Memory B cell (primary cell): ENCODE measurements around the gene CCSER2.
A peak's percentile ranks its signal among the peaks of the same experiment; 100 is the strongest.

Experiments used
- ATAC-seq: fragments of 150-1000 bp; cut with Tn5 transposase; 2 replicates; pipeline ENCODE4 v1.10.0; 2021; ENCODE audit warnings: low read depth, mild to moderate bottlenecking, moderate library complexity
- DNase-seq, 2 donors: peaks; one replicate each; pipeline ENCODE4 v3.0.0; 2022; ENCODE audit warnings: low spot score in 2 of 2
- H3K27ac Mint-ChIP-seq: one replicate; pipeline ENCODE4 v1.8.0; 2022; ENCODE audit warnings: mild to moderate bottlenecking, moderate library complexity, mixed read lengths
- H3K27me3 Mint-ChIP-seq: one replicate; pipeline ENCODE4 v1.8.0; 2022; ENCODE audit warnings: mixed read lengths
- H3K36me3 Mint-ChIP-seq: one replicate; pipeline ENCODE4 v1.8.0; 2022; ENCODE audit warnings: mild to moderate bottlenecking, mixed read lengths
- H3K4me1 Mint-ChIP-seq: one replicate; pipeline ENCODE4 v1.8.0; 2022; ENCODE audit warnings: mixed read lengths
- H3K4me3 Mint-ChIP-seq: one replicate; pipeline ENCODE4 v1.8.0; 2022; ENCODE audit warnings: mild to moderate bottlenecking, moderate library complexity, mixed read lengths
- H3K9me3 Mint-ChIP-seq: one replicate; pipeline ENCODE4 v1.8.0; 2022; ENCODE audit warnings: mixed read lengths

CCSER2 gene

DNA sequence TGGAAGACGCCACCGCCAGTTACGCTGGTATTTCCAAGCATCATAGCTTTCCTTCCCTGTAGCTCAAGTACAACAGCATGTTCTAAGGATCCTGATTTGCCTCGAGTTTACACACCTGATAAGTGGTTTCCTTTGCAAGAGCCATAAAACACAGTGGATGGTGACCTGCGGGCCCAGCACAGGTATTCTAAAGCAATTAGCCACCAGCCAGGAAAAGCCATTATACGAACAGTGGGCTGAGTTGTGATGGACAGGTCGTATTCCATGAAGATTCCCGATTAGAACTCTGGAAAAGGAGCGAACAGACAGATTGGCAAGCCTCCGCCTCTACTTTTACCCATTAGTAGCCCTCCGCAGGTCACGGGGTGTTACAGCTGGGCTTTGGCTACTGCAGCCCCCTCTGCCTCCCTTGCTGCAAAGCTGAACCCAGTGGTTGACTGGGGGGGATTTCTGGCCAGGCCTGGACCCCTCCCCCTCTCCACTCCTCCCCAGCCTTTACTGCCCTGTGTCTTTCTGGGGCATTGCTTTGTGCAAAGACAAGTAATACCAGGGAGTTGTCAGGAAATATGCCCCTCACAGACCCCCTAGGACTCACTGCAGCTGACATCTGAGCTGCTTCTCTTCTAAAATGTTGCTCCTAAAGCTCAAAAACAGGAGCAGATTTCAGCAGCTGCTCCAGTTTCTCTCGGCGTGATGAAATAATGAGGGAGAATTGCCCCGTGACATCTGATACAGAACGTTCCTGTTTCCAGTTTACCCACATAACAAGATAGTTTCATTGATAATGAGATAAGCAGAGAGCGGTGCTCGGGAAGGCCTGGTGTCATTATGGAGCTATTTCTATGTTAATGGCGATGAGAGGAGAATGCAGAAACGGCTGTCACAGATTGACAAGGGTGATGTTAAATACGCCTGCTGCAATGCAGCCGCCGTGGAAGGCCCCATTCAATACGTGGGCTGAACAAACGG lies 214.4 kb downstream of the CCSER2 start:
- Mint-ChIP-seq H3K4me3 (no peak overlapping the region), H3K4me1 (no peaks in the 10 kb centered on the region), H3K9me3 (no peaks in the 10 kb centered on the region), H3K27me3 (peaks cover 22% of the 10 kb centered on the region), H3K36me3 (no peaks in the 10 kb centered on the region), H3K27ac (no peak overlapping the region)
- DNase-seq (no peak), ATAC-seq (no peak)

- no peaks in the 10 kb centered on the region for H3K9me3 Mint-ChIP-seq
- no peaks in the 10 kb centered on the region for H3K4me1 Mint-ChIP-seq
- no peak overlapping the region for H3K27ac Mint-ChIP-seq
- DNase-seq (no peak), ATAC-seq (no peak)
- H3K27me3 Mint-ChIP-seq = peaks cover 25% of the 10 kb centered on the region
- H3K4me3 Mint-ChIP-seq = no peak overlapping the region
- H3K36me3 Mint-ChIP-seq = no peaks in the 10 kb centered on the region
Measured at GRCh38 chr10:84543948-84544347, 215.6 kb downstream of the CCSER2 start.

DNA sequence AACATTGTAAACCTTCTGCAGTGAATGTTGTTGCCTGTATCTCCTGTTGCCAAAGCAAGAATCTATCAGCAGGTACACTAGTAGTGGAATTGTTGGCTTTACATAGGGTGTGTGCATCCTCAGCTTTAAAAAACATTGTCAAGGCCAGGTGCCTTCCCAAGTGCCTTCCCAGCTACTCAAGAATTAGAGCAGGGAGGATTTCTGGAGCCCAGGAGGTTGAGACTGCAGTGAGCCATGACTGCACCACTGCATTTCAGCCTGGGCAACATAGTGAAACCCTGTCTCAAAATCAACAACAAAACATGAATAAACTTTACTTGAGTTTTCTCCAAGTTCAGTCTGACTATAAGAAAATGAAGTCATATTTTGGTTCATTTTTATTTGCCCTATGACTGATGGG lies 217.3 kb downstream of the CCSER2 start:
- ATAC-seq = no peak
- Mint-ChIP-seq H3K9me3 (no peaks in the 10 kb centered on the region), H3K27me3 (peaks cover 20% of the 10 kb centered on the region), H3K4me3 (no peak overlapping the region), H3K27ac (no peak overlapping the region), H3K4me1 (no peaks in the 10 kb centered on the region), H3K36me3 (no peaks in the 10 kb centered on the region)
- no peak for DNase-seq

DNA sequence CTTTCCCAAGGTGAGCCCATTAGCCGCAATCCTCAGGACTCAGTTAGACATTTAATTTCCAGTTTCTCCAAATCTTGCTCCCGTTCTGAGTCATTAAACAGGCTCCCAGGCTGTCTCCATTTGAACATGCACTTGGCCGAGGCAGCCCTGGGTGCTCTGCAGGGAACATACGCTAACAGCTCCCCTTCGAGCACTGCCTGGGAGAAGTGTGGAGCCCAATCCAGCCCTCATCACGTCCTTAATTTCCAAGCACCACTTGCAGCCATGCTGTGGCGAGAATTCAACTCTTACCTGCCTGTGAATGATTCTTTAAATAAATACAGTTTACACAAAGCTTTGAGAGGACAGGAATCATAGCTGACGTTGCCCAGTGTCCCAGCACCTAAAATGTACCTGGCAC lies 218.2 kb downstream of the CCSER2 start:
- H3K27ac Mint-ChIP-seq = no peak overlapping the region
- no peaks in the 10 kb centered on the region for H3K9me3 Mint-ChIP-seq
- H3K36me3 Mint-ChIP-seq = no peaks in the 10 kb centered on the region
- no peak for ATAC-seq
- no peak for DNase-seq
- no peaks in the 10 kb centered on the region for H3K4me1 Mint-ChIP-seq
- H3K27me3 Mint-ChIP-seq = peaks cover 19% of the 10 kb centered on the region
- no peak overlapping the region for H3K4me3 Mint-ChIP-seq

- Mint-ChIP-seq H3K27ac (no peak overlapping the region), H3K4me3 (no peak overlapping the region), H3K4me1 (no peaks in the 10 kb centered on the region), H3K9me3 (no peaks in the 10 kb centered on the region), H3K27me3 (peaks cover 14% of the 10 kb centered on the region), H3K36me3 (no peaks in the 10 kb centered on the region)
- ATAC-seq (no peak), DNase-seq (no peak)
Measured at GRCh38 chr10:84547616-84548015, 219.2 kb downstream of the CCSER2 start.

DNA sequence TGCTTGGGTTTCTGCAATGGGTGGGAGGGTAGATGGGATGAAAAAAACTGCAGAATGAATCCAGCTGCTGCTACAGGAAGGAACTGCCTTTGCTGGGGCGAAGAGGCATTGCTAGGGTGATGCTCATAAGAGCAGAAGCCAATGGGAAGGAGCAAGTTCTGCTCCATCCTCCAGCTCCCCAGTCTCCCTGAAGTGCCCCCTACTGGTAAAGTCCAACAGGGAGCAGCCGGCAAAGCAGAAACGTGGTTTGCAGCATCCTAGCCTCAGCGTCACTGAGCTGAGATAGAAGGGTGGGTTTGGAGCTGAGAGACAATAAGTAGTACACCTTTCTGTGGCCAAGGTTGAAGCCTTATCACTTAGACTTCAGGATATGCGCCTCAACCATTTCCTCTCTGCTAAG lies 220.5 kb downstream of the CCSER2 start:
- Mint-ChIP-seq H3K27ac (no peak overlapping the region), H3K36me3 (no peaks in the 10 kb centered on the region), H3K4me1 (no peaks in the 10 kb centered on the region), H3K27me3 (peaks cover 13% of the 10 kb centered on the region), H3K9me3 (no peaks in the 10 kb centered on the region), H3K4me3 (no peak overlapping the region)
- DNase-seq (no peak), ATAC-seq (no peak)

GRCh38 chr10:84549368-84550165 lies 221.2 kb downstream of the CCSER2 start:
- Mint-ChIP-seq H3K4me1 (no peaks in the 10 kb centered on the region), H3K4me3 (no peak overlapping the region), H3K9me3 (no peaks in the 10 kb centered on the region), H3K36me3 (no peaks in the 10 kb centered on the region), H3K27me3 (peaks cover 11% of the 10 kb centered on the region), H3K27ac (no peak overlapping the region)
- DNase-seq = no peak
- no peak for ATAC-seq

- Mint-ChIP-seq H3K4me3 (no peak overlapping the region), H3K27ac (no peak overlapping the region), H3K4me1 (peaks cover 1% of the 10 kb centered on the region), H3K36me3 (no peaks in the 10 kb centered on the region), H3K27me3 (peaks cover 9% of the 10 kb centered on the region), H3K9me3 (no peaks in the 10 kb centered on the region)
- ATAC-seq (no peak), DNase-seq (no peak)
Measured at GRCh38 chr10:84550756-84551436, 222.5 kb downstream of the CCSER2 start.

GRCh38 chr10:84551437-84552120 lies 223.2 kb downstream of the CCSER2 start:
- H3K27me3 Mint-ChIP-seq = peaks cover 9% of the 10 kb centered on the region
- H3K9me3 Mint-ChIP-seq = no peaks in the 10 kb centered on the region
- ATAC-seq (no peak), DNase-seq (no peak)
- H3K4me3 Mint-ChIP-seq = no peak overlapping the region
- no peak overlapping the region for H3K27ac Mint-ChIP-seq
- H3K36me3 Mint-ChIP-seq = no peaks in the 10 kb centered on the region
- peaks cover 2% of the 10 kb centered on the region for H3K4me1 Mint-ChIP-seq

DNA sequence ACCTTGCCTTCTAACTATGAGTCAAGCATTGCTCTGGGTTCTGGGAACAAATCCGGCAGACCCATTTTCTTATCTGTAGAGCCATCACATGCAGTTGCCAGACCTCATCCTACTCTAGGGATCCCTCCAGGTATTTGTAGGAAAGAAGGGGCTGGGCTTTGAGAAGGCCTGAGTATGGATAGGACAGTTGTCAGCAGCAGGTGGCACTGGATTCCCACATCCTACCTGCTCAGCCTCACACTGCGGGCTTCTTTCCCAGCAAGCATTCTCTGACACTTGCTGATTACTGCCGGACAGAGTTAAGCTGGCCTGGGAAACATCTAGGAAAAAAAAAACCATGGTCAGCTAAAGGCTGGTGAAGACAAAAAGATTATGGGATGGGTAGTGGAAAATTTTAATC lies 224.1 kb downstream of the CCSER2 start:
- no peak overlapping the region for H3K4me3 Mint-ChIP-seq
- ATAC-seq = no peak
- peaks cover 9% of the 10 kb centered on the region for H3K27me3 Mint-ChIP-seq
- H3K9me3 Mint-ChIP-seq = no peaks in the 10 kb centered on the region
- no peak overlapping the region for H3K27ac Mint-ChIP-seq
- peaks cover 2% of the 10 kb centered on the region for H3K4me1 Mint-ChIP-seq
- H3K36me3 Mint-ChIP-seq = no peaks in the 10 kb centered on the region
- DNase-seq = no peak

GRCh38 chr10:84562592-84562991 lies 234.2 kb downstream of the CCSER2 start:
- H3K27me3 Mint-ChIP-seq = peaks cover 14% of the 10 kb centered on the region
- peaks cover 2% of the 10 kb centered on the region for H3K4me1 Mint-ChIP-seq
- H3K27ac Mint-ChIP-seq = no peak overlapping the region
- ATAC-seq (no peak), DNase-seq (no peak)
- H3K4me3 Mint-ChIP-seq = no peak overlapping the region
- H3K9me3 Mint-ChIP-seq = no peaks in the 10 kb centered on the region
- H3K36me3 Mint-ChIP-seq = no peaks in the 10 kb centered on the region

DNA sequence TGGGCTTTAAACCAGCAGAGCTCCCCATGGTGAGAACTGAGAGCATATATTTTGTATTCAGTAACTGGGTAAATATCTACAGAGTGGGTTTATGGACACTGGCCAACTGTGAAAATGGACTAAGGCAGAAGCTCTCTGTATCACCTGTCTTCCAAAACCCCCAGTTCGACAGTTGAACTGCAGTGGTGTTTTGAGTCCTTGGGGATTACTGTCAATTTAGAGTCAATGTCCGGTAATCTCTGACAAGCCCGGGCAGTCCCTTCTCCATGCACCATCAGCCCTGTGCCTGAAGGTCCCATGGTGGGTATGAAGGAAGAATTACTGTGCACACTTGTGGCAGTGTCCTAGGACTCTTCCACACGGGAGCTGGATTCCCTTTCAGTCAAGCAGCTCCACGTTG lies 235.0 kb downstream of the CCSER2 start:
- peaks cover 2% of the 10 kb centered on the region for H3K4me1 Mint-ChIP-seq
- no peak overlapping the region for H3K4me3 Mint-ChIP-seq
- H3K9me3 Mint-ChIP-seq = no peaks in the 10 kb centered on the region
- H3K27ac Mint-ChIP-seq = no peak overlapping the region
- DNase-seq (no peak), ATAC-seq (no peak)
- H3K36me3 Mint-ChIP-seq = no peaks in the 10 kb centered on the region
- H3K27me3 Mint-ChIP-seq = peaks cover 14% of the 10 kb centered on the region

DNA sequence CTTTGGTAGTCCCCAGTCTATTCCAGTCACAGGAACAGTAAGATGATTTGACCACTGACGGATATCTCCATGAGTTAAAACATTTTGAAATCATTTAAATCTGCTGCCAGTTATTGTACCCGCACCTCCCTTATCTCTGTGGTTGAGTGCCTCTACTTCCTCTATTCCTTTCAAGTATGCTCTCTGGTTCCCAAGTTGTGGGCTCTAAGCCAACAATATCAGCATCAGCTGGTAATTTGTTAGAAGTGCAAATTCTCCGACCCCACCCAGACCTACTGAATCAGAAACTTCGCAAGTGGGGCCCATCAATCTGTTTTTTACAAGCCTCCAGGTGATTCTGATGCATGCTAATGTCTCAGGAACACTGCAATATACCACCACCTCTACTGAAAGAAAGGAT lies 235.5 kb downstream of the CCSER2 start:
- Mint-ChIP-seq H3K36me3 (no peaks in the 10 kb centered on the region), H3K4me1 (peaks cover 2% of the 10 kb centered on the region), H3K9me3 (no peaks in the 10 kb centered on the region), H3K27ac (no peak overlapping the region), H3K27me3 (peaks cover 17% of the 10 kb centered on the region), H3K4me3 (no peak overlapping the region)
- DNase-seq = no peak
- peak; percentile 45 for ATAC-seq
